Smooth muscle cell (in vitro differentiated cells): Measurements from ENCODE around the gene FRS3. TPM values are rescaled to one million over a fixed set of nuclear protein-coding genes. Genes with fewer than 3 reads are reported as not detected.

Experiments used
- DNase-seq: peaks from one replicate; lab custom pipeline; 2025; ENCODE audit not compliant: unreplicated experiment; lab: John Stamatoyannopoulos, UW
- H2AFZ ChIP-seq: fragments of 200-600 bp; sonication (generic); 2 replicates; pipeline ENCODE4 v1.6.0; 2016; ENCODE audit warnings: antibody characterized with exemption, low read depth, mild to moderate bottlenecking
- H3F3A ChIP-seq: fragments of 200-600 bp; sonication (generic); 2 replicates; pipeline ENCODE4 v1.6.0; 2017; ENCODE audit warnings: antibody characterized with exemption, low read depth
- H3K27ac ChIP-seq: fragments of 200-600 bp; sonication (generic); 2 replicates; pipeline ENCODE4 v1.5.1; 2016; ENCODE audit warnings: low read depth, mild to moderate bottlenecking
- H3K27me3 ChIP-seq: fragments of 200-600 bp; sonication (generic); 2 replicates; pipeline ENCODE4 v1.6.1; 2016; ENCODE audit warnings: low read depth, mild to moderate bottlenecking
- H3K36me3 ChIP-seq: fragments of 200-600 bp; sonication (generic); 2 replicates; pipeline ENCODE4 v1.5.1; 2016; ENCODE audit warnings: low read depth
- H3K4me1 ChIP-seq: fragments of 200-600 bp; sonication (generic); 2 replicates; pipeline ENCODE4 v1.5.1; 2016; ENCODE audit warnings: low read depth
- H3K4me2 ChIP-seq: fragments of 200-600 bp; sonication (generic); 2 replicates; pipeline ENCODE4 v1.6.0; 2016; ENCODE audit warnings: mild to moderate bottlenecking
- H3K4me3 ChIP-seq: fragments of 200-600 bp; sonication (generic); 2 replicates; pipeline ENCODE4 v1.5.1; 2016; ENCODE audit warnings: mild to moderate bottlenecking
- H3K79me2 ChIP-seq: fragments of 200-600 bp; sonication (generic); 2 replicates; pipeline ENCODE4 v1.6.0; 2016; ENCODE audit warnings: low read depth, mild to moderate bottlenecking
- H3K9ac ChIP-seq: fragments of 200-600 bp; sonication (generic); 2 replicates; pipeline ENCODE4 v1.6.0; 2016; ENCODE audit warnings: low read depth
- H3K9me3 ChIP-seq: fragments of 200-600 bp; sonication (generic); replicated peaks from 2 replicates; pipeline ENCODE4 v1.5.1; 2016; ENCODE audit warnings: low read depth
- H4K20me1 ChIP-seq: fragments of 200-600 bp; sonication (generic); 2 replicates; pipeline ENCODE4 v1.6.0; 2016; ENCODE audit warnings: low read depth
- WGBS: methylation state at CpG from one replicate; pipeline ENCODE4 v1.1.7; 2016; ENCODE audit warnings: low lambda C conversion rate; 5-methylcytosine and 5-hydroxymethylcytosine counted together
- polyA plus RNA-seq: library from polyadenylated mRNA; unstranded; fragments of >200 nt; fragmentation: Nextera tagmentation; extraction: Ambion mirVana; gene quantifications from 2 replicates; pipeline ENCODE4 v1.2.1, GENCODE V29; 2016
- total RNA-seq: library from RNA; depleted of rRNA; stranded (reverse); fragments of >200 nt; gene quantifications from 2 replicates; pipeline ENCODE4 v1.2.3, GENCODE V29; 2014
- TF ChIP-seq, protein P1 (sequence below): fragments of 200-600 bp; sonication (generic); IDR thresholded peaks from 2 replicates; pipeline ENCODE4 v1.5.1; 2017; ENCODE audit warnings: borderline replicate concordance, mild to moderate bottlenecking, antibody characterized with exemption; ENCODE audit not compliant: insufficient read depth, poor library complexity, severe bottlenecking

The FRS3 gene, protein sequence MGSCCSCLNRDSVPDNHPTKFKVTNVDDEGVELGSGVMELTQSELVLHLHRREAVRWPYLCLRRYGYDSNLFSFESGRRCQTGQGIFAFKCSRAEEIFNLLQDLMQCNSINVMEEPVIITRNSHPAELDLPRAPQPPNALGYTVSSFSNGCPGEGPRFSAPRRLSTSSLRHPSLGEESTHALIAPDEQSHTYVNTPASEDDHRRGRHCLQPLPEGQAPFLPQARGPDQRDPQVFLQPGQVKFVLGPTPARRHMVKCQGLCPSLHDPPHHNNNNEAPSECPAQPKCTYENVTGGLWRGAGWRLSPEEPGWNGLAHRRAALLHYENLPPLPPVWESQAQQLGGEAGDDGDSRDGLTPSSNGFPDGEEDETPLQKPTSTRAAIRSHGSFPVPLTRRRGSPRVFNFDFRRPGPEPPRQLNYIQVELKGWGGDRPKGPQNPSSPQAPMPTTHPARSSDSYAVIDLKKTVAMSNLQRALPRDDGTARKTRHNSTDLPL
- total RNA-seq (3.1 and 5.6 TPM in 2 replicates), polyA plus RNA-seq (4.8 and 6.4 TPM in 2 replicates)

DNA sequence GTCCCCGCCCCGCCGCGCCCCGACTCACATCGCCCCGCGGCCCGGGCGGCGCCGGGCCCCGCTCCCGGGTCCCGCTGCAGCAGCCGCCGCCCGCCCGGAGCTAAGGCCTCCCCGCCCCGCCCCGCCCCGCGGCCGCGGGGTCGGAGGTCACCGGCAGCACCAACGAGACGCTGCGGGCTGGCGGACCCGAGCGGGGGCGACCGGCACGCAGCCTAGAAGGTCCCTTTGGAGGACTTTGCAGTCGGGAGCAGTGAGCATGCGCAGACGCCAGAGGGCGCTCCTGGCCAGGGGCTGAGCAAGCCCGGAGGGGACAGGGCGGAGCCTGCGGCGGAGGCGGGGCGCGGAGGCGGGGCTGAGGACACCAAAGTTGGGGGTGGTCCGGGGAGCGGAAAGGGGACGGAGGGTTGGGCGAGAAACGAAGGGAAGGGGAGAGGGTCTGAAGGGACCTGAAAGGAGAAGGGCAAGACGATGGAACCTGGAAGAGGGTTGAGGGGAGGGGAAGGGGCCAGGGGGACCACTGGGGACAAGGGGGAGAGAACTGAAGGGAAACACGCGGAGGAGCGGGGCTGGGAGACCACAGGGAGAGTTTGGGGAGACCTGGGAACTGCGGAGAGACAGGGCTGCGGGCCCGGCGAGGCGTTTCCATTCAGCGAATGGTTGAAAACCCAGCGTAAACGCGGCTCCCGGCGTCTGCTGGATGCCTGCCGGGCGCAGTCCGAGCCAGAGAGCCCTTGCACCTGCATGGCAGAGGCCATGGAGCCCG, at the start of gene FRS3:
Gene FRS3, minus strand, starts transcription at position 113 of the 763 bp plus-strand sequence. CDS start 2,913 bp downstream, outside the sequence.
- TF ChIP-seq, protein P1, sequence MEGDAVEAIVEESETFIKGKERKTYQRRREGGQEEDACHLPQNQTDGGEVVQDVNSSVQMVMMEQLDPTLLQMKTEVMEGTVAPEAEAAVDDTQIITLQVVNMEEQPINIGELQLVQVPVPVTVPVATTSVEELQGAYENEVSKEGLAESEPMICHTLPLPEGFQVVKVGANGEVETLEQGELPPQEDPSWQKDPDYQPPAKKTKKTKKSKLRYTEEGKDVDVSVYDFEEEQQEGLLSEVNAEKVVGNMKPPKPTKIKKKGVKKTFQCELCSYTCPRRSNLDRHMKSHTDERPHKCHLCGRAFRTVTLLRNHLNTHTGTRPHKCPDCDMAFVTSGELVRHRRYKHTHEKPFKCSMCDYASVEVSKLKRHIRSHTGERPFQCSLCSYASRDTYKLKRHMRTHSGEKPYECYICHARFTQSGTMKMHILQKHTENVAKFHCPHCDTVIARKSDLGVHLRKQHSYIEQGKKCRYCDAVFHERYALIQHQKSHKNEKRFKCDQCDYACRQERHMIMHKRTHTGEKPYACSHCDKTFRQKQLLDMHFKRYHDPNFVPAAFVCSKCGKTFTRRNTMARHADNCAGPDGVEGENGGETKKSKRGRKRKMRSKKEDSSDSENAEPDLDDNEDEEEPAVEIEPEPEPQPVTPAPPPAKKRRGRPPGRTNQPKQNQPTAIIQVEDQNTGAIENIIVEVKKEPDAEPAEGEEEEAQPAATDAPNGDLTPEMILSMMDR, result peak; percentile 98
- H3K27me3 ChIP-seq, result no peaks in the 10 kb centered on the region
- H4K20me1 ChIP-seq, result no peaks in the 10 kb centered on the region
- DNase-seq, result peak; percentile 94
- no peak within 1 kb of the TSS for H3K27ac ChIP-seq
- H2AFZ ChIP-seq, result peak within 1 kb of the TSS; percentile 45
- peak within 1 kb of the TSS; percentile 55 for H3K4me3 ChIP-seq
- 2% methylated on average over 31 of the region's 73 CpGs for WGBS
- peaks cover 14% of the 10 kb centered on the region for H3K4me1 ChIP-seq
- H3K4me2 ChIP-seq, result peak within 1 kb of the TSS; percentile 95
- H3K9me3 ChIP-seq, result no peaks in the 10 kb centered on the region
- no peaks in the 10 kb centered on the region for H3K79me2 ChIP-seq
- H3K9ac ChIP-seq, result peak within 1 kb of the TSS; percentile 24
- H3K36me3 ChIP-seq, result no peaks in the 10 kb centered on the region
- no peaks in the 10 kb centered on the region for H3F3A ChIP-seq

DNA sequence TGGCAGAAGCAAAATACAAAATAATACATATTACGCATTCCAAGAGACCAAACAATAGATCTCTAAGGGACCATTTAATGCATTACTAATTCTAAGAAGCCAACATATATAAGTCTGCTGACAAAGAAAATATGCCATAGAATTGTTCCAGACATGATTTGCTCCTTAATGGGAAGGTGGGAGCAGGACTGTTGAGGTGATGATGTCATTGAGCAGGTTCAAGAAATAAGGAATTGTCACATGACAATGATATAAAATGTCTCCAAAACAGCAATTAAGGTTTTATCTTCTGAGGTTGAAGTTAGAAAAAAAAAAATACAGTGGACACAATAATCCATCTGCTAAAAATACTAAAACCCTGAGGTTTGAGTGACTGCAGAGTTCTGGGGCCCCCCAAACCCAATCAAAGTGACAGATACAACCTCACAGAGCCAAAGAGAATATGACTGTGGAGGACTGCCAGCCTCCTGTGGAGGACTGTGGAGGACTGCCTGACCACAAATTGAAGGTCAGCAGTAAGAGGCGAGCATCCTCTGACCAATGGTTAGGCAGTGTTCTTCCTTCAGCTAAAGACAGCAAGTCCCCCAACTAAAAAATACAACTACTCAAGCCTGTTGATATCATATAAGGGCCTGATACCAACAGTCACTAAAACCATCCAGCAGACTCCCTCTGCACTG, 46.8 kb upstream of the FRS3 start:
- Histone ChIP-seq H3K4me1 (no peaks in the 10 kb centered on the region), H3K27ac (no peak overlapping the region), H3K4me2 (no peak overlapping the region), H2AFZ (no peak overlapping the region), H3K27me3 (no peaks in the 10 kb centered on the region), H4K20me1 (no peaks in the 10 kb centered on the region), H3K36me3 (no peaks in the 10 kb centered on the region), H3K9me3 (no peaks in the 10 kb centered on the region), H3K9ac (no peak overlapping the region), H3F3A (no peaks in the 10 kb centered on the region), H3K4me3 (no peak overlapping the region), H3K79me2 (no peaks in the 10 kb centered on the region)
- WGBS, result 89% methylated on average over 2 of the region's 2 CpGs
- TF ChIP-seq, protein P1, result no peak
- DNase-seq, result no peak

DNA sequence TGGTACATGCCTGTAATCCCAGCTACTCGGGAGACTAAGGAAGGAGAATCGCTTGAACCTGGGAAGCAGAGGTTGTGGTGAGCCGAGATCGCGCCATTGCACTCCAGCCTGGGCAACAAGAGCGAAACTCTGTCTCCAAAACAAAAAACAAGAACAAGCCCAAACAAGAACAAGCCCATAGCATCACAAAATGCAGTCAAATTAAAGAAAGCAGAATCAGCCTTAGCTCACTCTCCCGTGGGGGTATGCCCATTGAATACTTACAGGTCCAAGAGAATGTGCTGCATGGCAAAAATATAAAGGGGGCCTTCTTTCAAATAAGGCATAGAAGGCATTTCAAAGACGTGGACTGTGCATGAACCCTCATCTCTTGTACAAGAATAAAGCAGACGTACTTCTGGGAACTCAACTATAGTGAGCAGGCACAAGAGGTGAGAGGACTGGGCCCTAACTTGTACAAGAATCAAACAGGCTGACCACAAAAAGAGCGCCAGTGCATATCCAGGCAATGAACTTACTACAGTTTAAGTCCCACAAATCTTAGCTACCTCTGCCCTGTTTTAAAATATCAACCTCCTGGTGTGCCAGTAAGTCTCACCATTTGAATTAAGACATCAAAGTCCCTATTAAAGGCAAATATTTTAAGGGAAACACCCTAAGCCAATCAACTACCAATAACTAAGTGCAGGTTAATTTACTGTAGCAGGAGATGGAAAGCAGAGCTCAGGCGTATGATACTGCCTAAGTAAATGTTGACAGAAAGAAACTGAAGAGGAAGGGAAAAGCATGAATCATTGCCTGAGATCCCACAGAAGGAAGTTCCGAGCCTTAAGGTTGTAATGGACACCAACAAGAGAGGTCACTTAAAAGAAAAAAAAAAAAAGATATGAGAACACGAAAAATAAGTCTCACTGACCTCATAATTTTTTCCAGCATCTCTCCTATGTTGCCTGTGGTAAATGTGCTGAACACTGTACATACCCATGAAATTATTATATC, 45.2 kb upstream of the FRS3 start:
- 75% methylated on average over 13 of the region's 13 CpGs for WGBS

More for the DNA sequence above, 45.2 kb upstream of the FRS3 start:
- Histone ChIP-seq H3K4me2 (no peak overlapping the region), H3F3A (no peaks in the 10 kb centered on the region), H4K20me1 (no peaks in the 10 kb centered on the region), H3K27me3 (no peaks in the 10 kb centered on the region), H3K36me3 (no peaks in the 10 kb centered on the region), H3K27ac (no peak overlapping the region), H3K9ac (no peak overlapping the region), H3K4me1 (no peaks in the 10 kb centered on the region), H3K4me3 (no peak overlapping the region), H3K79me2 (no peaks in the 10 kb centered on the region), H3K9me3 (no peaks in the 10 kb centered on the region), H2AFZ (no peak overlapping the region)
- TF ChIP-seq, protein P1, result no peak
- DNase-seq, result no peak
